GM19239 (cell line): ENCODE results near the gene SLC37A2.
"Not testable (repeated sequence)": the region's sequence is repeated elsewhere in the genome, so short reads cannot be mapped to it uniquely, and the experiment has no call there.

ENCODE experiments used
- DNase-seq: peaks from one replicate; pipeline ENCODE4 v3.0.0; 2011; ENCODE audit warnings: low spot score; ENCODE audit not compliant: insufficient read length
- FAIRE-seq: peaks from 2 replicates; lab custom pipeline; 2011; peaks lifted over from hg19 to GRCh38; lab: Jason Lieb, UNC

The SLC37A2 gene

DNA sequence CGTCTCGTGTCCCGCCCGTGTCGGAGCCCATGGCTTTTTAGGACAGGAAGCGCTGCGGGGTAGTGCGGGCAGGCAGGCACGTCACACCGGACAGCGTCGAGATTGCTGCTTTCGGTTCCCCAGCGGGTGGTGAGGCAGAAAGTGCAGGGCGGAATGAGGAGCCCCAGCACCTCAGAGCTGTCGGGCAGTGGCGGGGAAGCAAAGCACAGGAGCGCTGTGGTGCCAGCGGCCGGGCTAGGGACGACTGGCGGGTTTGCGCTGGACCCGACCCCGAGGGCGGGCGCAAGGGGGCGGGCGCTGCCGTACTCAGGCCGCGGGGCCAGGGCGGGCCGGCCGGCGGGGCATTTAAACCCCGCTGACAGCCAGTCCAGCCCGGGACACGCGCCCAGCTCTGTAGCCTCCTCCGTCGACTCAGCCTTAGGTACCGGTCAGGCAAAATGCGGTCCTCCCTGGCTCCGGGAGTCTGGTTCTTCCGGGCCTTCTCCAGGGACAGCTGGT, at the start of gene SLC37A2:
SLC37A2 (plus strand) TSS at position 375 of the 498 bp plus-strand sequence; CDS start at position 438, 63 bp downstream.
- peak; percentile 98 for FAIRE-seq

GRCh38 chr11:125016413-125016812, 46.7 kb upstream of the SLC37A2 start:
- FAIRE-seq (no peak), DNase-seq (no peak)

More for the DNA sequence above, at the start of gene SLC37A2:
- DNase-seq, result peak; percentile 63

DNA sequence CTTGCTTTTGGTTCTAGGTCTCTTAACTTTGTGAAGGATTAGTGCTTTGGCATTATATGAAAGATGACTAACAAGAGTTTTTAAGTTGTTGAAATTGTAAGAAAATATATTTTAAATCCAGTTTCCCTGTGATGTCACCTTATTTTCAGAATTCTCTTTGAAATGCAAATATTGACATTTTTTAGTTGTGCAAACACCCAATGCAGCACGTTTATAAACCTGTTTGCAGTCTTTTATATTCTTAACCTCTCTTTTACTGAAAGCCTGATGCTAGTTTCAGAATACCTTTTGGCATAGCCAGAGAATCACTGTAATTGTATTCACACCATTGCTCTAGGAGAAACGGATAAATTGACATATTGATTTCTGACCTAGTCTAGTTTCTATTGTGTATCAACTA, 42.8 kb upstream of the SLC37A2 start:
- DNase-seq (no peak), FAIRE-seq (no peak)

DNA sequence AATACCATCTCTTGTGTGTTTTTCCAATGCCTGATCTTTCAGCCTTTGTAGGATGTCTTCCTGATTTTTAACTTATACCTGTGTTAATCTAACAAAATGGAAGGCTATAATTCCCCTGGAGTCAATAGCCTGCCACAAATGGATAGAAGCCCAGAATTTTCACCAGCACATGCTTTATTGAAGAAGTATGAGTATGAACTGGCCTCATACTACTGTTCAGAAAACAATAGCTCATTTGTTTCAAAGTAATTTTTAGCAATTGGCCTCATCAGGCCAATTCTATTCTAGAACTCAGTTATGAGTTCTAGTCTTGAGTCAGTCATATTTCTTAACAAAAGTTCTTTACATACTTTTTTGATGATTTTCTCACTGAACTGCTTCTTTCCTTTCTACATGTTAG, 40.6 kb upstream of the SLC37A2 start:
- DNase-seq (no peak), FAIRE-seq (no peak)

DNA sequence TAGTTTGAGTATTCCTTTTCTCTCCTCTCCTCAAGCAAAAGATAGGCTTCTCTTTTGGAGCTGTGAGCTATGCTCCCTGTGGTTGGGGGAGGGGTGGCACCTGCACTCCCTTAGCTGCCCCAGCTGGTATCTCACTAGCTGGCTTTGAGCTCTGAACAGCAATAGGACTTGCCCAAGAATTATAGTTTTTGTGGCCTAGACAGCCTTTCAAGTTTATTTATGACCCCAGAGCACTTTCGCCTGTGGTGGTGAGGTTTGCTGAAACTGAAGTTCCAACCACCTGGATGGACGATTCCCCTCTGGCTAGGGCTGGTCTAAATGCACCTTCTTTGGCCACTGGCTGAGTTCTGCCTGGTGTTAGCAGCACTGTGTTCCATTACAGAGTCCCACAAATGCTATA, 37.1 kb upstream of the SLC37A2 start:
- no peak for DNase-seq

GRCh38 chr11:125029431-125029830, 33.7 kb upstream of the SLC37A2 start:
- not testable (repeated sequence) for FAIRE-seq, DNase-seq

More for the DNA sequence above, 37.1 kb upstream of the SLC37A2 start:
- FAIRE-seq, result no peak

DNA sequence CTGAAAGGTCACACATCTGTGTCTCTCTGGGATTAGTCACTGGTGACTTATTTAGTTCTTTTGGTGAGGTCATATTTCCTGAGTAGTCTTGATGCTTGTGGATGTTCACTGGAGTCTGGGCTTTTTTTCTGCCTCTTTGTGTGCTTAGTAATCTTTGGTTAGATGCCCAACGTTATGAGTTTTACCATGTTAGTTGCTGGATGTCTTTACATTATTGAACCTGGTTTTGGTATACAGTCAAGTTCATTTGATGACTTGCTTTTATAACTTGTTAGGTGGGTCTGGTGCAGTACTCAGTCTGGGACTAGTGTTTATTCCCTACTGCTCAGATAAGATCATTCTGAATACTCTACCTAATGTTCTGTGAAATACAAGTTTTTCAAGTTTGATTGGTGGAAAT, 26.2 kb upstream of the SLC37A2 start:
- FAIRE-seq, result no peak
- DNase-seq, result no peak

- DNase-seq, result no peak
- no peak for FAIRE-seq
Measured at GRCh38 chr11:125049164-125049792, 13.8 kb upstream of the SLC37A2 start.

DNA sequence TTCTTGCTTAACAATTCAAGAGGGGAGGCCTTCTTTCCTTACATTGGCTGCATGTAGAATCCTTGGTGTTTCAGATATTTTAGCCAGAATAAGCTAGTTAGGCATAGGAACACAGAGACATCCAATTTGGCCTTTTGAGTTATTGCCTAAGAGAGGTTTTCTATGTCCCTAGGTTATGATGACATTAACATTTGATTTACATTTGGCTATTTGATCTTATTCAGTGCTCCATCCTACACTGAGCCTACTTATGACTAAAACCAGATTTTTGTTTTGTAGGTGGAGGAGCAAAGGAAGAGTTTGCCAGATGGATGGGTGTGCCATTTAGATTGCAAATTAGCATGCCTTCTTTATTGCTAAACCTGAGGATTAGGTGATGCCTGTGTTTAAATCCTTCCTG, 11.1 kb upstream of the SLC37A2 start:
- DNase-seq (no peak), FAIRE-seq (no peak)

GRCh38 chr11:125053167-125053566, 9.9 kb upstream of the SLC37A2 start:
- no peak for FAIRE-seq
- no peak for DNase-seq

DNA sequence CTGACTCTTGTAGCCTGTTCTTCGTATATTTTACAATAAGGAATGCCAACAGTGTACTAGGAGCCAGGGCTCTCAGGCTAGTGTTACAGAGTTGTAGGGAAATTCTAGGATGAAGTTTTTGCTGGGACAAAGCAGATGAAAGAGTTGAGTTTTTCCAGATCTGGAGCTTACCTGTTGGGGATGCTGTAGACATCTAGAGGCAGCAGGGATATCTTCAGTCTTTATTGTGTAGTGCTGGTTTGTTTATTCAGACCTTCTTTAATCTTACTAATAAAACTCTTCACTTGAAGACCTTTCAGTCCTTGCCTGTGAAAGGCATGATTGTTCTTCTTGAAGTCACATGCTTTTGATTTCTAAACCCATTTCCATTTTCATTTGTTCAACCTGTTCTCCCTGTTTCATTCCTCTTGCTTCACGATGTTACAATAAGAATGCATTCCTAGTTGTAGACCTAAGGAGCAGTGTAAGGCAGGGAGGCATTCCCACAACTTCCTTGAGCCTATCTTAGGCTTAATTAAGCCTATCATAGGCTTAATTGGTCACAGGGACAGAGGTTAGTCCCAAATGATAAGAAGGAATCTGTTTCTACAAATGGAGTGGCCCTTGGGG, 7.9 kb upstream of the SLC37A2 start:
- FAIRE-seq, result no peak
- DNase-seq, result no peak

DNA sequence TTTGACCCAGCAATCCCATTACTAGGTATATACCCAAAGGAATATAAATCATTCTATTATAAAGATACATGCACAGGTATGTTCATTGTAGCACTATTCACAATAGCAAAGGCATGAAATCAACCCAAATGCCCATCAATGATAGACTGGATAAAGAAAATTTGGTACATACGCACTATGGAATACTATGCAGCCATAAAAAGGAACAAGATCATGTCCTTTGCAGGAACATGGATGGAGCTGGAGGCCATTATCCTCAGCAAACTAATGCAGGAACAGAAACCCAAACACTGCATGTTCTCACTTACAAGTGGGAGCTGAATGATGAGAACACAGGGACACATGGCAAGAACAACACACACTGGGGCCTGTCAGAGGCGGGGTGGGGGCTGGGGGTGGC, 7.0 kb upstream of the SLC37A2 start:
- DNase-seq, FAIRE-seq: not testable (repeated sequence)

DNA sequence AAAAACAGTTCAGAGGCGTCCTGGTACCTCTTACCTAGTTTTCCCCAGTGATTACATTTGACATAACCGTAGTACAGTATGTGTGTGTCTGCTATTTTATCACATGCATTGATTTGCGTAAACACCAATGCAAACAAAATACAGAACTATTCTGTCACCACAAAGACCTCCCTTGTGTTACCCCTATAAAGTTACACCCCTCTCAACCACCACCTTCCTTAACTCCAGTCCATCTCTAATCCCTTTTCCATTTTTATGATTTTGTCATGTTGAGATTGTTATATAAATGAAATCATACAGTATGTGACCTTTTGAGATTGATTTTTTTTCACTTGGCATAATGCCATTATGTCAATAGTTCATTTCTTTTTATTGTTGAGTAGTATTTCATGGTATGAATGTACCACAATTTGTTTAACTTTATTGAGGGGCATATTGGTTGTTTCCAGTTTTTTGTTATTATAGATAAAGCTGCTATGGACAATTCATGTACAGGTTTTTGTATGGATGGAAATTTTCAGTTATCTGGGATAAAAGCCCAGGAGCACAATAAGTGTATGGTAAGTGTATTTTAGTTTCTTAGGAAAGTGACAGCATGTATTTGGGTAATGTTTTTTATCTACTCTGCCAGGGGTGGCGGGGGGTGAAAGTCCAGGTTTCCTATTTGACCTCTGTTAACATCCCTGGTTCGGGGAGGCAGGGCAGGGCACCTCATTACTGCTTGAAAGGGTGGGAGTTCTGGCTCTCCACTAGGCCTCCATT, 6.0 kb upstream of the SLC37A2 start:
- no peak for DNase-seq
- peak; percentile 26 for FAIRE-seq

DNA sequence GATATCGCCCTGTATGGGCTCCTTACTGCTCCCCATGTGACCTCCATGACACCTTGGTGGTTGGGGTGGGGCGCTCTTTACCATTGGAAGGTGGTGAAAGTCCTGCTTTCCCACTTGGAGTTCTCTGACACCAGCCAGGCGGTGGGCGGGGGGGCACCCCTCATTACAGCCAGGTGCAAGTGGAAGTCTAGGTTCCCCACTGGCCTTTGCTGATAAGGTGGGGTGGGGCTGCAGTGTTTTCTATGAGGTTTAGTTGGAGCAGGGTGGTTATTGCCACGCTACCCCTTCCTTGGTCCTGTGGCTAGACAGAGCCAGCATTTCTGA, 5.5 kb upstream of the SLC37A2 start:
- no peak for FAIRE-seq

GRCh38 chr11:125061281-125061680, 1.8 kb upstream of the SLC37A2 start:
- DNase-seq (no peak), FAIRE-seq (no peak)

More for the DNA sequence above, 5.5 kb upstream of the SLC37A2 start:
- DNase-seq, result no peak

- FAIRE-seq (no peak), DNase-seq (no peak)
Measured at GRCh38 chr11:125062218-125062930, 731 bp upstream of the SLC37A2 start.

- FAIRE-seq, result peak; percentile 83
Measured at GRCh38 chr11:125063429-125064043, 431 bp downstream of the SLC37A2 start.

GRCh38 chr11:125064070-125064469, 965 bp downstream of the SLC37A2 start:
- DNase-seq (no peak), FAIRE-seq (peak; percentile 67)

More at GRCh38 chr11:125063429-125064043, 431 bp downstream of the SLC37A2 start:
- DNase-seq, result no peak

DNA sequence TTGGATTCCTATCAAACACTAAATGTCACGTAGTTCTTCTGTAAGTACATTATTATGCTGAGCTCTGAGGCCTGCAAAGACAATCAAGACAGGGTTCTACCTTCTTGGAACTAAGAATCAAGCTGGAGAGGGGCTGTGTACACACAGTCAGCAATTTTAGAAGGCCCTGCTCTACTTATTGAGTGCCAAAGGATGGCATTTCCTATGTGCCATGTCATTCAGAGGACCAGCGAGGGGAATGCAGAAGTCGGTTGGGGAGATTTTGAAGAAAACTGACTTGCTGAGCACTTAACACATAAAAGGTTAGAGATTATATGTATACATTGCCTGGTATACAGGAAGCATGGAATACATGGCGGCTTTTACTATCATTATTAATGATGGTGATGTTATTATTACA, 5.3 kb downstream of the SLC37A2 start:
- DNase-seq, result no peak
- FAIRE-seq, result peak; percentile 42

- no peak for FAIRE-seq
Measured at GRCh38 chr11:125069008-125069407, 5.9 kb downstream of the SLC37A2 start.

More at GRCh38 chr11:125069008-125069407, 5.9 kb downstream of the SLC37A2 start:
- no peak for DNase-seq
